ENCODE results near the gene PER1.

Gene PER1

GRCh38 chr17:8137645-8138373 is 14.4 kb downstream of the PER1 start:
- DNase-seq = no peak

GRCh38 chr17:8133941-8134340 is 18.3 kb downstream of the PER1 start:
- DNase-seq = no peak

DNA sequence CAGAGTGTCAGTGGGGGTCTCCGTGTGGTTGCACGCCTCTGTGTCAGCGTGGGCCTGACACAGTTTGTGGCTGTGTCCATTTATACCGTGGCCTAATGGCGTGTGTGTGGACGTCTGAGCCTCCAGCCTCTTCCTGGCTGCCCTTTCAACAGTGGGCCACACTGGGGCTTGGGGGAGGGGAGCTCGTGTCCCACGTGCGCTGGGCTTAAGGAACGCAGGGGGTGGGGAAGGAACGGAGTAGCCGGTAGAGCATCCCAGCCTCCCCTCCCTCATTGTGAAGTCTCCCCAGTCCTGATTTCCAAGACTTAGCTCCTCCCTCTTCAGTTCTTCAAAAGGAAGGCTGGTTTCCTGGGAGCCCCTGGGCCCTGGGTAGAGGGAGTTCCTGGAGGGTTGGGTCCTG is 18.8 kb downstream of the PER1 start:
- no peak for DNase-seq

DNA sequence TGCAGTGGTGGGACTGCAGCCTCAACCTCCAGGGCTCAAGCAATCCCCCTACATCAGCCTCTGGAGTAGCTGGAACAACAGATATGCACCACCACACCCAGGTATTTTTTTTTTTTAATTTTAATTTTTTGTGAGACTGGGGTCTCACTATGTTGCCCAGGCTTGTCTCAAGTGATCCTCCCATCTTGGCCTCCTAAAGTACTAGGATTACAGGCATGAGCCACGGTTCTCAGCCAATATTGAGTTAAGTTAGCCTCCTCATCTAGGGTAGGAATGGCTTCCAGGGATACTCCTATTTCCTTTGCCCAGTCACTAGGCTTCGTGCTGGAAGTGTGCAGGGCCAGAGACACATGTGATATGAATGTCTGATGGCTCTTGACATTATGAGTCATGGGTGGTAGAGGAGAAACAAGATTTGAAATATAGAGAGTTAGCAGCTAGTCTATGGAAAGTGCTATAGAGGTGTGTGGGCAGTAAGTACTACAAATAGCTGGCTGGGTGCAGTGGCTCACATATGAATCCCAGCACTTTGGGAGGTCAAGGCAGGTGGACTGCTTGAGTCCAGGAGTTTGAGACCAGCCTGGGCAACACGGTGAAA is 20.3 kb downstream of the PER1 start:
- no peak for DNase-seq

DNA sequence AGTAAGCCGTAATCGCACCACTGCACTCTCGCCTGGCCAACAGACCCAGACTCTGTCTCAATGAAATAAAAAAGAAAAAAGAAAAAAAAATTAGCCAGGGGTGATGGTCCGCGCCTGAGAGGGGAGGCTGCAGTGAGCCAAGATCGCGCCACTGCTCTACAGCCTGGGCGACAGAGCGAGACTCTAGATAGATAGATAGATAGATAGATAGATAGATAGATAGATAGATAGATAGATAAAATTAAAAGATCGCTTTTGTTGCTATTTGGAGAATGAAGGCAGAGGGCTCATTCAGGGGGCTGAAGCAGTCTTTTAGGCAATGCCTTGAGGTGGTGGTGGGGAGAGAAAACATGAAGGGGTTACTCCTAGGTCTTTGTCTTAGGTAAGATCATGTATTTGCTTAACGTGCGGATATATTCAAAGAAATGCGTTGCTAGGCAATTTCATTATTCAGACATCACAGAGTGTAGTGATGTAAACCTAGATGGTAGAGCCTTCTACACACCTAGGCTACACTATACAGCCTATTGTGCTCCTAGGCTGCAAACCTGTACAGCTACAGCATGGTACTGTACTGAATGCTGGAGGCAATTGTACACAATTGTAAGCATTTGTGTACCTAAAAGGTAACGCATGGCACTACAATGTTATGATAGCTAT is 23.9 kb downstream of the PER1 start:
- no peak for DNase-seq

GRCh38 chr17:8126491-8127066 is 25.6 kb downstream of the PER1 start:
- no peak for DNase-seq

GRCh38 chr17:8125947-8126490 is 26.2 kb downstream of the PER1 start:
- no peak for DNase-seq

- no peak for DNase-seq
These were observed 26.9 kb downstream of the PER1 start for GRCh38 chr17:8125154-8125946.

- no peak for DNase-seq
These were observed 27.7 kb downstream of the PER1 start for GRCh38 chr17:8124350-8125153.

GRCh38 chr17:8123695-8124349 is 28.4 kb downstream of the PER1 start, which contains the start of gene HES7:
Gene HES7 (minus strand): TSS chr17:8124106. CDS start chr17:8124084, 22 bp downstream.
- no peak for DNase-seq

- no peak for DNase-seq
These were observed 29.1 kb downstream of the PER1 start for GRCh38 chr17:8122924-8123694.

GRCh38 chr17:8122422-8122923 is 29.7 kb downstream of the PER1 start:
- DNase-seq = no peak

GRCh38 chr17:8121681-8122421 is 30.4 kb downstream of the PER1 start:
- DNase-seq = no peak

GRCh38 chr17:8121407-8121680 is 30.9 kb downstream of the PER1 start:
- DNase-seq = no peak

GRCh38 chr17:8120520-8121406 is 31.4 kb downstream of the PER1 start:
- DNase-seq = no peak

- DNase-seq = peak; percentile 44
These were observed 32.4 kb downstream of the PER1 start for GRCh38 chr17:8119581-8120519.
